ENCODE results near the gene GYS1.

The GYS1 gene

GRCh38 chr19:48965806-48966540 lies 27.1 kb downstream of the GYS1 start:
- Histone ChIP-seq H3K4me2 (ENCODE audit: low read depth, low read length, poor library complexity, severe bottlenecking) (peak overlapping the region; percentile 91), H3K27me3 (ENCODE audit: insufficient read depth, low read length, poor library complexity, severe bottlenecking) (no peaks in the 10 kb centered on the region), H3F3A (ENCODE audit: low read depth) (no peaks in the 10 kb centered on the region), H3K4me1 (ENCODE audit: insufficient read depth, low read length, poor library complexity, severe bottlenecking) (peaks cover 32% of the 10 kb centered on the region), H3K79me2 (ENCODE audit: insufficient read depth, low read length) (peaks cover 31% of the 10 kb centered on the region), H3K9me2 (replicated peaks; ENCODE audit: low read depth, low read length) (no peaks in the 10 kb centered on the region), H4K20me1 (ENCODE audit: insufficient read depth, low read length, poor library complexity, severe bottlenecking) (peaks cover 13% of the 10 kb centered on the region), H2AFZ (ENCODE audit: low read length) (0 out of 2 replicates have a peak overlapping the region, but pooled peaks have one; percentile 7), H3K9me3 (ENCODE audit: insufficient read depth, low read depth, low read length) (no peaks in the 10 kb centered on the region), H3K4me3 (ENCODE audit: low read length, poor library complexity, severe bottlenecking) (peak overlapping the region; percentile 78), H3K9ac (ENCODE audit: low read depth, low read length, poor library complexity, severe bottlenecking) (peak overlapping the region; percentile 88), H3K36me3 (ENCODE audit: insufficient read depth, low read length) (peaks cover 6% of the 10 kb centered on the region; the same call in 1 of the 2 replicates)
- TF ChIP-seq CTCF (conservative IDR thresholded peaks at IDR 0.05; ENCODE audit: low read length) (no peak), EZH2phosphoT487 (IDR thresholded peaks at IDR 0.05; ENCODE audit: borderline replicate concordance) (no peak)

GRCh38 chr19:48965040-48965805 lies 27.9 kb downstream of the GYS1 start, which contains the start of gene FTL:
Gene FTL, plus strand, starts transcription at chr19:48965309. Its CDS starts 199 bp downstream, at chr19:48965508.
- Histone ChIP-seq H3K9me3 (ENCODE audit: insufficient read depth, low read depth, low read length) (no peaks in the 10 kb centered on the region), H3K79me2 (ENCODE audit: insufficient read depth, low read length) (peaks cover 31% of the 10 kb centered on the region), H3F3A (ENCODE audit: low read depth) (no peaks in the 10 kb centered on the region), H3K4me2 (ENCODE audit: low read depth, low read length, poor library complexity, severe bottlenecking) (peak within 1 kb of the TSS; percentile 97), H4K20me1 (ENCODE audit: insufficient read depth, low read length, poor library complexity, severe bottlenecking) (peaks cover 13% of the 10 kb centered on the region), H3K9ac (ENCODE audit: low read depth, low read length, poor library complexity, severe bottlenecking) (peak within 1 kb of the TSS; percentile 88), H3K36me3 (ENCODE audit: insufficient read depth, low read length) (peaks cover 6% of the 10 kb centered on the region; the same call in 1 of the 2 replicates), H3K4me3 (ENCODE audit: low read length, poor library complexity, severe bottlenecking) (peak within 1 kb of the TSS; percentile 78), H3K9me2 (replicated peaks; ENCODE audit: low read depth, low read length) (no peaks in the 10 kb centered on the region), H3K27me3 (ENCODE audit: insufficient read depth, low read length, poor library complexity, severe bottlenecking) (no peaks in the 10 kb centered on the region), H2AFZ (ENCODE audit: low read length) (peak within 1 kb of the TSS; percentile 7; the same call in 1 of the 2 replicates), H3K4me1 (ENCODE audit: insufficient read depth, low read length, poor library complexity, severe bottlenecking) (peaks cover 32% of the 10 kb centered on the region)
- no peak for TF ChIP-seq EZH2phosphoT487 (IDR thresholded peaks at IDR 0.05; ENCODE audit: borderline replicate concordance)

- Histone ChIP-seq H4K20me1 (ENCODE audit: insufficient read depth, low read length, poor library complexity, severe bottlenecking) (peaks cover 13% of the 10 kb centered on the region), H3K4me1 (ENCODE audit: insufficient read depth, low read length, poor library complexity, severe bottlenecking) (peaks cover 32% of the 10 kb centered on the region), H3K79me2 (ENCODE audit: insufficient read depth, low read length) (peaks cover 31% of the 10 kb centered on the region), H3K9ac (ENCODE audit: low read depth, low read length, poor library complexity, severe bottlenecking) (peak overlapping the region; percentile 84), H3K9me3 (ENCODE audit: insufficient read depth, low read depth, low read length) (no peaks in the 10 kb centered on the region), H3K4me3 (ENCODE audit: low read length, poor library complexity, severe bottlenecking) (peak overlapping the region; percentile 75), H3K36me3 (ENCODE audit: insufficient read depth, low read length) (no peaks in the 10 kb centered on the region; the same call in 1 of the 2 replicates), H3K4me2 (ENCODE audit: low read depth, low read length, poor library complexity, severe bottlenecking) (peak overlapping the region; percentile 97), H2AFZ (ENCODE audit: low read length) (no peak overlapping the region), H3K27me3 (ENCODE audit: insufficient read depth, low read length, poor library complexity, severe bottlenecking) (no peaks in the 10 kb centered on the region), H3F3A (ENCODE audit: low read depth) (no peaks in the 10 kb centered on the region), H3K9me2 (replicated peaks; ENCODE audit: low read depth, low read length) (no peaks in the 10 kb centered on the region)
- TF ChIP-seq CTCF (conservative IDR thresholded peaks at IDR 0.05; ENCODE audit: low read length) (no peak), EZH2phosphoT487 (IDR thresholded peaks at IDR 0.05; ENCODE audit: borderline replicate concordance) (no peak)
Measured at GRCh38 chr19:48964205-48965039, 28.7 kb downstream of the GYS1 start.

Data from Loucy (cell line).